Activated CD4-positive, alpha-beta memory T cell treated with anti-CD3 and anti-CD28 coated beads, Interleukin-2, amount 10 ng/mL, durations not matched to agents 7 days and 5 days (primary cell): ENCODE results near the gene CCDC88C. TPM values are rescaled to one million over a fixed set of nuclear protein-coding genes. Genes with fewer than 3 reads are reported as not detected.
"Not testable (repeated sequence)": the region's sequence is repeated elsewhere in the genome, so short reads cannot be mapped to it uniquely, and the experiment has no call there.

Source experiments
- CTCF ChIA-PET: fragments of 350-600 bp; sonication (Branson Sonifier 250); formaldehyde crosslinking; loops from one replicate; lab custom pipeline; 2021; ENCODE audit warnings: antibody characterized with exemption, inconsistent platforms; lab: Charles Lee
- POLR2A ChIA-PET: fragments of 350-600 bp; sonication (Branson Sonifier 250); formaldehyde crosslinking; loops from one replicate; lab custom pipeline; 2021; ENCODE audit warnings: antibody characterized with exemption; lab: Charles Lee
- DNase-seq: peaks from one replicate; pipeline ENCODE4 v3.0.0-alpha.2; 2020
- H3K27ac Mint-ChIP-seq: one replicate; pipeline ENCODE4 v1.8.0; 2021; ENCODE audit warnings: mild to moderate bottlenecking, mixed read lengths
- H3K27me3 Mint-ChIP-seq: one replicate; pipeline ENCODE4 v1.8.0; 2021; ENCODE audit warnings: mixed read lengths
- H3K36me3 Mint-ChIP-seq: one replicate; pipeline ENCODE4 v1.8.0; 2021; ENCODE audit warnings: low read depth, mixed read lengths
- H3K4me1 Mint-ChIP-seq: one replicate; pipeline ENCODE4 v1.8.0; 2021; ENCODE audit warnings: mixed read lengths
- H3K4me3 Mint-ChIP-seq: one replicate; pipeline ENCODE4 v1.8.0; 2021; ENCODE audit warnings: mild to moderate bottlenecking, mixed read lengths
- H3K9me3 Mint-ChIP-seq: one replicate; pipeline ENCODE4 v1.8.0; 2021; ENCODE audit warnings: mixed read lengths
- total RNA-seq, 2 experiments: library from RNA; stranded (reverse); gene quantifications; one replicate each; pipeline ENCODE4 v1.2.3, GENCODE V29; 2021

CCDC88C gene
- total RNA-seq, 2 experiments from 2014 or later = 168 to 175 TPM

DNA sequence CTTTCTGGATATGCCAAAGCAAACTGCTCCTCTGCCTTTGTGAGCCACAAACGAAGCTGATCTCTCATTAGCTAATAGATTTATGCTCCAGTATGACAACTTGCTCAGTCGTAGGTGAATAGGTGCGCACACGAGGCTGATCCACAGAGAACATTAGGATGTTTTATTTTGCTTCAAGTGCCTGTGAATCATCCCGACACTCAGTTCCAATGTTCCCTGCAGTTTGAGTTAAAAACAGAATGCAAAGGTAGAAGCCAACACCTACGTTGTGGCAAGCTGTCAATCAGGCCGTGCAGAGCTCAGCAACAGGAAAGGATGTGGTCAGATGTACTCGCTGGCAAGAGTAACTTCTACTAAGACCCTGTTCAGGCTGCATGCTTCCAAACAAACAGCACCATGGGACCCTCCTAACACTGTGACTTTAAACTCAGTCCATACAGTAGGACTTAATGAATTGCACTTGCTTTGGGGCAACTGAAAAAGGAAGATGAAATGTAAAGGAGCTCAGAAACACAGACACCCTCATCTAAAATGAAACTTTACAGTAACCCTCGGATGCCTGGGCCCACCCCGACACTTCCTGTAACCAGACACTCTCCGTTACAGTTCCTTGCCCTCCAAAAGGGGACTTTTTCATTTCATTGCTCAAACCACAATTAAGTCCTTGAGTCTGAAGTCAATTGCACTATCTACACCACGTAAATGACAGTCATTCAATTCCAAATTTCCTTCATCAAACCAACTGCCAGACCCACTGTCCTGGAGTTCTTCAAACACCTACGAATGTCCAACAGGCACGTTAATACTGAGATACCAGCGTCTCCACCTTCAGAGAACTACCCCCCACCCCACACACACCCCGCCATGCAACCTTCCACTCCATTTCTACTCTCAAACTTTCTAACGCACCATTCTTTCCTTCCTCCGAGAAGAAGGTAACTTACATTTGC is 1.6 kb downstream of the CCDC88C start:
- Mint-ChIP-seq H3K4me1 (peaks cover 52% of the 10 kb centered on the region), H3K27me3 (peaks cover 6% of the 10 kb centered on the region), H3K36me3 (peaks cover 56% of the 10 kb centered on the region), H3K9me3 (no peaks in the 10 kb centered on the region), H3K4me3 (peak overlapping the region; percentile 99), H3K27ac (peak overlapping the region; percentile 99)
- ChIA-PET POLR2A (interaction anchor here (0.8 to 10.1 kb wide), 27 partner anchors 11 to 624 kb away, joined by 3 to 308 read pairs (median 6); partner anchors contain the start of genes GPR68, PPP4R3A and TC2N), CTCF (interaction anchor here (0.5 to 10.3 kb wide), 19 partner anchors 10 to 514 kb away, joined by 3 to 105 read pairs (median 7); no protein-coding TSS in a partner anchor)
- peak; percentile 82 for DNase-seq

DNA sequence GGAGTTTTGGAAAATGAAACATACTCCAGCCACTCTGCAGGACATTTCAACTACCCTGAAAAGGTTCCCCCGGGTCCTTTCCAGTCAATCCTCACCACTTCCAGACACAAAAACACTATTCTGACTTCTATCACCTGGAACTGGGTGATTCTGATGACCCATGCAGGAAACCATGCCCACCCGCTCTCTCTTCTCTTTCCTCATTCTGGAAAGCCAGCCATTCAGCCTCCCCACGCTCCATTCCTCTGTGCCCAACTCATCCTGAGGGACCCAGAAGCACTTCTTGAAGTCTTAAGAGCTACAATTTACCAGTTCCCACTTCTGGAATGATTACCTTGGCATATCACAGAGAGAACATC is 3.2 kb downstream of the CCDC88C start:
- Mint-ChIP-seq H3K36me3 (peaks cover 70% of the 10 kb centered on the region), H3K9me3 (no peaks in the 10 kb centered on the region), H3K4me1 (peaks cover 67% of the 10 kb centered on the region), H3K27ac (peak overlapping the region; percentile 99), H3K4me3 (peak overlapping the region; percentile 99), H3K27me3 (peaks cover 1% of the 10 kb centered on the region)
- POLR2A ChIA-PET = interaction anchor here (0.9 to 10.1 kb wide), 10 partner anchors 14 to 186 kb away, joined by 3 to 308 read pairs (median 36); partner anchors contain the start of genes GPR68 and PPP4R3A
- CTCF ChIA-PET = interaction anchor here (0.9 to 10.3 kb wide), 9 partner anchors 12 to 128 kb away, joined by 3 to 105 read pairs (median 9); no protein-coding TSS in a partner anchor
- no peak for DNase-seq

DNA sequence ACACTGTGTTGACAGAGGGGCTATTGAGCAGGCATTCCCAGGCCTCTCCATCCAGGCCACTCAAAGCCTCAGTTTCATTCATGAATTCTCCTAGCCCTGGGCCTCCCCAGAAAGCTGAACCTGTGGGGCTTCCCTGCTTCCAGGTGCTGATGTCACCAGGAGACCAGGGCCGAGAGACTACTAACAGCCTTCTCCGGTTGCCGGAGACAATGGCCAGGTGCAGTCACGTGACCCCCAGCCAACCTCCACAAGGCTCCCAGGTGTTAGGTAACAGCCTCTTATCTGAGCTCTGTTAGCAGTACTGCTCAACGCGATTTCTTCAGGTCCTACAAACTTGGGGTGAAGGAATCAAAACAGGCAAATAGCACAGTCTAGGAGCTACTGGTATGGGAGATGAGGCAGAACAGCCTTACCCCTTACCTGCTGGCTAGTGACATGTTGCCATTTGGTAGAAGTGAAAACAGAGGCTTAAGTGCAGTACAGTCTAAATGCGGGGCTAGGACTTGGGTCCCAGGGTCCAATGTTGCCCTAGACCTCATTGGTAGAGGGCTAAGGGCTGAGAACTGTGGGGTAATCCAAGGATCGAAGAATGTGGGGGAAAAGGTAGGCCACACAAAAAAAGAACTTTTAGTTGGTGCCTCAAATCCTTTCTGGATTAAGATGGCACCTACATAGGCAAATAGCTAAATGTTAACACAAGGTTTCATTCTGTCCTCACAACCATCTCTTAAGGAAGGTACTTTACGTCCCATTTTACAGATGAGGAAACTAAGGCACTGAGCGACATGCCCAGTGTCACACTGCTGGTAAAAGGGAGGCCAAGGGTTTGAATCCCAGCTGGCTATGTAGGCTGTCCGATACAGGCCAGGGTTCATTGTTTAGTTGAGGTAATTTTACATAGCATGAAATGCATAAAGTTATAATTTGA is 3.8 kb downstream of the CCDC88C start:
- Mint-ChIP-seq H3K9me3 (no peaks in the 10 kb centered on the region), H3K27ac (peak overlapping the region; percentile 99), H3K4me1 (peaks cover 63% of the 10 kb centered on the region), H3K4me3 (peak overlapping the region; percentile 99), H3K27me3 (peaks cover under 1% of the 10 kb centered on the region), H3K36me3 (peaks cover 71% of the 10 kb centered on the region)
- ChIA-PET POLR2A (interaction anchor here (0.7 to 10.1 kb wide), 10 partner anchors 13 to 171 kb away, joined by 3 to 308 read pairs (median 32); partner anchors contain the start of genes GPR68 and PPP4R3A), CTCF (interaction anchor here (0.6 to 10.3 kb wide), 7 partner anchors 10 to 127 kb away, joined by 3 to 105 read pairs (median 4); no protein-coding TSS in a partner anchor)
- DNase-seq = peak; percentile 55

DNA sequence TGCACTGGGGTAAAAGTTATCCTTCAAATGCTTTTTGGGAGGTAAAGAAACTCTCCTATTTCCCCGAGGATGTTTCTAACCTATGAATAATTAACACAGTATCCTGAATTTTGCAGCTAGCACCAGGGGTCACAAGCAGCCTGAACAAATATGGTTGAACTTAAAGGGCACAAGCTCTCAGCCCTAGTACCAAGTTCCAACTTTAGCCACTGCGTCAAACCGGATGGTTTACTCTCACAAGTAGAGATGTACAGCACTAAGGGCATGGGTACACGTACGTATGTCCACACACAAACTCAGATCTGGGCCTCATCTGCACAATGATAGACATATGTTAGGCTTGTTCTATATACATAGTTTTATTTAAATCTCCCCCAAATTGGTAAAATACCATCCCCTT is 4.7 kb downstream of the CCDC88C start:
- H3K4me3 Mint-ChIP-seq = peak overlapping the region; percentile 99
- ChIA-PET CTCF (interaction anchor here (1.0 to 10.3 kb wide), 3 partner anchors 14 to 89 kb away, joined by 3 to 105 read pairs (median 35); no protein-coding TSS in a partner anchor), POLR2A (interaction anchor here (1.1 to 10.1 kb wide), 6 partner anchors 12 to 96 kb away, joined by 3 to 308 read pairs (median 16); no protein-coding TSS in a partner anchor)
- peaks cover 80% of the 10 kb centered on the region for H3K36me3 Mint-ChIP-seq
- H3K27ac Mint-ChIP-seq = peak overlapping the region; percentile 99
- no peak for DNase-seq
- no peaks in the 10 kb centered on the region for H3K9me3 Mint-ChIP-seq
- H3K4me1 Mint-ChIP-seq = peaks cover 69% of the 10 kb centered on the region
- no peaks in the 10 kb centered on the region for H3K27me3 Mint-ChIP-seq

DNA sequence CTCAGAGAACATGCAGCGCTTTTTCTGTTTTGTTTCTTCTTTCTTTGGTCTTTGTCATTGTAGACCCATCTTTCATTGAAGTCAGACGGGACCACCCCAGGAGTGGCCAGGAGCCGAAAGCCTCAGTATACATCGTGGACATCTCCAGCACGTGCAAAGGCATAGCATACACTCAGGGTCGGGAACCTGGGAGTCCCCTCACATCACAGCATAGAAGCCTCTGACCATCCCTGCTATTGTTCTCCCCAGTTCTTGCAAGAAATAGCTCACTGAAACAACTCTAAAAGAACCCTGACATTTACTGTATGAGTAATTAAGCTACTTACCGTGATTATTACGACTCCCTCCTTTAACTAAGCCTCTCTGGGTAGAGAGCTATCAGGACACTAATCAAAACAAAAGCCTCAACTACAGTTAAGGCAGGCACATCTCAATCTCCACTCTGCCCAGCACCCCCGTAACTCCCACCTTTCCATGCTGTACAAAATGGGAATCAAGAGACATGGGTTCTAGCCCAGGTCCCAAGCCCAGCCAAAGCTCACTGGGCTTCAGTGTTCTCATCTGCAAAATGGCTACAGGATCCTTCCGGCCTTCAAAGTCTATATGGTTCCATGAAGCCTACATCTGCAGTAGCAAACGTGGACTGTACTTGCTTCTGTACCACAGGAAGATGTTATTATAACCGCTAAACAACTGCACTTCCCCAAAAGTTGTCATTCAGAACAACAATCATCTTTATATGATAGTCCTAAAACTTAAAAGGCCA is 6.7 kb downstream of the CCDC88C start:
- H3K27me3 Mint-ChIP-seq = no peaks in the 10 kb centered on the region
- peak overlapping the region; percentile 92 for H3K27ac Mint-ChIP-seq
- POLR2A ChIA-PET = interaction anchor here (0.6 to 10.1 kb wide), 12 partner anchors 9 to 296 kb away, joined by 3 to 308 read pairs (median 6); no protein-coding TSS in a partner anchor
- peaks cover 89% of the 10 kb centered on the region for H3K4me1 Mint-ChIP-seq
- peak overlapping the region; percentile 69 for H3K4me3 Mint-ChIP-seq
- CTCF ChIA-PET = interaction anchor here (0.8 to 2.1 kb wide), 9 partner anchors 8 to 90 kb away, joined by 3 to 6 read pairs (median 3); no protein-coding TSS in a partner anchor
- DNase-seq = peak; percentile 41
- H3K9me3 Mint-ChIP-seq = no peaks in the 10 kb centered on the region
- peaks cover 90% of the 10 kb centered on the region for H3K36me3 Mint-ChIP-seq

DNA sequence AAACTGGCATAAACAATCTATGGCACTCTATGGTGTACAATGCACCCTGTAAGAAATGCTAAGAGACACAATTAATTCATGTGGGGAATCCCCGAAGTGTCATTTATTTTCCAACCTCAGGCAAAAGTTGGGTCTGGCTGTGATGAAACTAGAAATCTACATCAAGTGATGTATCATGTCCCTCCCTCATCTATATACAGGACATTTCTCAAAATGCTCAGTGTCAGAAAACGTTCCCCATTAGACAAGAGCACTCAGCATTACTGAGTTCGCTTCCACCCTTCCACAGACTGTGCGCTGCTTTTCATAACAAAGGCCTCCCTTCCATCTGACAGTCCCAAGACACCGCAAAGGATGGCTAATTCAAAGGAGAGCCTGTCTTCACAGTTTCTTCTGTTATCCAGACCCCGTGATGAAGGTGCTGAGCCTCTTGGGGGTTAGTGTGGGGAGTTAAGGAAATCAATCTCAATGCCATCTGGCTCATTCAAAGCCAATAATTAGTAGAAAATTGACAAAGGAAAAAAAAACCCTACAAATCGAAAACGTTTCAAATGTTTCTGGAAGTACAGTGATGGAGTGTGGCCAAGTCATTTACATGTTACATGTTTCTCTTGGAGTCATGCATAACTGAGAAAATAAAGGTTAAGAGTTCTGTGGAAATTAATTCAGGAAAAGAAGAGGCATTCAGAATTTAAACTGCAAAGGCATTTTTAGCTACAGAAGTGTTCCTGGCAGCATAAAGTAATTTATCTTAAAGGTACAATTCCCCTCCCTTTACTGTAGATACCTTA is 7.5 kb downstream of the CCDC88C start:
- CTCF ChIA-PET = interaction anchor here (0.9 to 2.1 kb wide), 6 partner anchors 10 to 93 kb away, joined by 3 to 6 read pairs (median 4); no protein-coding TSS in a partner anchor
- DNase-seq = no peak
- H3K27ac Mint-ChIP-seq = peak overlapping the region; percentile 92
- H3K27me3 Mint-ChIP-seq = no peaks in the 10 kb centered on the region
- no peaks in the 10 kb centered on the region for H3K9me3 Mint-ChIP-seq
- POLR2A ChIA-PET = interaction anchor here (0.6 to 10.1 kb wide), 12 partner anchors 9 to 296 kb away, joined by 3 to 308 read pairs (median 7); no protein-coding TSS in a partner anchor
- peaks cover 95% of the 10 kb centered on the region for H3K4me1 Mint-ChIP-seq
- peak overlapping the region; percentile 69 for H3K4me3 Mint-ChIP-seq
- H3K36me3 Mint-ChIP-seq = peaks cover 90% of the 10 kb centered on the region

DNA sequence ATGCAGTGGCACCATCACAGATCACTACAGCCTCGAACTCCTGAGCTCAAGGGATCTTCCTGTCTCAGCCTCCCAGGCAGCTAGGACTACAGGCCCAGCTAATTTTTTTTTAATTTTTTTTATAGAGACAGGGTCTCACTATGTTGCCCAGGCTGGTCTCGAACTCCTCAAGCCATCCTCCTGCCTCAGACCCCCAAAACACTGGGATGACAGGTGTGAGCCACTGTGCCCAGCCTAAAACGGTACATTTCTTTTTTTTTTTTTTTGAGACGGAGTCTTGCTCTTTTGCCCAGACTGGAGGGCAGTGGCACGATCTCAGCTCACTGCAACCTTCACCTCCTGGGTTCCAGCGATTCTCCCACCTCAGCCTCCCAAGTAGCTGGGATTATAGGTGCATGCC is 8.4 kb downstream of the CCDC88C start:
- DNase-seq, H3K4me3 Mint-ChIP-seq, H3K9me3 Mint-ChIP-seq, H3K27me3 Mint-ChIP-seq: not testable (repeated sequence)
- POLR2A ChIA-PET = interaction anchor here (1.3 to 2.1 kb wide), 4 partner anchors 9 to 59 kb away, joined by 8 to 15 read pairs (median 11); partner anchors contain the start of gene CCDC88C
- CTCF ChIA-PET = interaction anchor here (0.7 to 1.4 kb wide), 3 partner anchors 9 to 92 kb away, joined by 3 to 7 read pairs (median 4); no protein-coding TSS in a partner anchor
- peak overlapping the region; percentile 81 for H3K27ac Mint-ChIP-seq
- H3K36me3 Mint-ChIP-seq = peaks cover 87% of the 10 kb centered on the region
- peaks cover 95% of the 10 kb centered on the region for H3K4me1 Mint-ChIP-seq

DNA sequence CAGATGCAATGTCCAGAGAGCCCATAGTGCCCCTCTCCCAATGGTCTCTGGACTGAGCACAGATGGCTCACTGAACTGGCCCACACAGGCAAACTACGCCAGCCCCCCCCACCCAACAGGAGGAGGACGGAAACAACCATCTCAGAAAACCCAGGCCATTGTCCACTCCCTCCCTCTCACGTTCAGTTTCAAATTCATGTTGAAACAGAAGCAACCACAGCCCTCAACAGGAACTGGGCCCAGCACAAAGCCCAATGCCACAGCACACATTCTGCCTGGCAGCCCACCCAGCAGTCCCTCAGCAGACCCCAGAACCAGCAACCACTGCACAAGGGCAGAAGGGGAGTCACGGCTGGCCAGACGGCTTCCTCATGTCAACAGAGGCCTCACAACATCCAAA is 10.6 kb downstream of the CCDC88C start:
- DNase-seq = no peak
- H3K4me1 Mint-ChIP-seq = peaks cover 96% of the 10 kb centered on the region
- H3K36me3 Mint-ChIP-seq = peaks cover 79% of the 10 kb centered on the region
- H3K9me3 Mint-ChIP-seq = no peaks in the 10 kb centered on the region
- peak overlapping the region; percentile 81 for H3K27ac Mint-ChIP-seq
- no peak overlapping the region for H3K4me3 Mint-ChIP-seq
- POLR2A ChIA-PET = no interaction called here
- CTCF ChIA-PET = no interaction called here
- no peaks in the 10 kb centered on the region for H3K27me3 Mint-ChIP-seq

DNA sequence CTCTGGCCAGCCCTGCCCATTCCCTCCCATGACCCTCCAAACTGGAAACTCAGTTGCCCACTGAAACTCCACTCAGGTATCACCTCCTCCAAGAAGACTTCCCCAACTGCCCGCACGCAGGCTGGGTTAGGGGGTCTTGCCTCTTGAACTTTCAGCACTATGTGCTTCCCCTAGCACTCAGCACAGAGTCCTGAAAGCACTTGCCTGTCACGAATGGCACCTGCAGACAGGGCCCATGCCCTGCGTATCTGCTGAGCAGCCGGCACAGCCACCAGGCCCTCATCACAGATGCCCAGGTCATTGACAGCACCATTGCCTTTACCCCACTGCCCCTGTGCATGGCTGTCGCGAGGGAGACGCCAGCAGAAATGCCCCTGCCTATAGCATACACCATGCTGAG is 11.2 kb downstream of the CCDC88C start:
- no peaks in the 10 kb centered on the region for H3K27me3 Mint-ChIP-seq
- ChIA-PET POLR2A (interaction anchor here (0.8 to 11.9 kb wide), 4 partner anchors 9 to 68 kb away, joined by 3 to 308 read pairs (median 28); partner anchors contain the start of gene CCDC88C), CTCF (interaction anchor here (1.5 kb wide), 1 partner anchor 83 kb away, joined by 9 read pairs; no protein-coding TSS in a partner anchor)
- H3K36me3 Mint-ChIP-seq = peaks cover 77% of the 10 kb centered on the region
- peaks cover 95% of the 10 kb centered on the region for H3K4me1 Mint-ChIP-seq
- no peak overlapping the region for H3K4me3 Mint-ChIP-seq
- H3K9me3 Mint-ChIP-seq = no peaks in the 10 kb centered on the region
- H3K27ac Mint-ChIP-seq = peak overlapping the region; percentile 81
- DNase-seq = no peak

DNA sequence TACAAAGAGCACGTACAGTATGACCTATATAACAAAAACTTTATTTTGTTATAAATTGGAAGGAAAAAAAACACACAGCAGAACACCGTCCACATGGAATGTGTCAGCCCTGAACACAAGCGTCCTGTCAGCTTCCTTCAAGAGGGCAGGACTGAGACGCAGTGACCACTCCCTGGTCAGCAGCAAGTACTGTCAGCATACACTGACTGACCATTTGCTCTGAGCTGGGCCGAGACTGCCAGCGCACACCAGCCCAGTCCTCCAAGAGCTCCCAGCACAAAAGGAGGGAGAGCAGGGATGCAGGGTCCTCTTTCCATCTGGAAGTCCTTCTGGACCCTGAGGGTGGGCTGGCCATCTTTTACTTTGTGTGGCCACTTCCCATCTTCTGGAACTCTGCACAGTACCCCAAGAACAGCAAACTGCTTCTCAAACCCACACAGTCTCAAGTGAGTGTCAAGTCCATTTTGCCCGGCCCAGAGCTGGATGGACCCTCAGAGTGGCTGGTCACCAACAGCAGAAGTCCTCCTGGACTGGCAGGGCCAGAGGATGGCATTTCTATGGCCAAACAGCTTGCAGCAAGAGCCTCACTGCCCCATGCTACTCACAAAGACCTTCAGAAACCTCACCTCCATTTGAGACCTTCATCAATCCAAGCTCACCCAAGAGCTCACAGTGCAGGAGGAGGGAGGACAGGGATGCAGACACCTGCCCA is 11.7 kb downstream of the CCDC88C start:
- DNase-seq = no peak
- CTCF ChIA-PET = interaction anchor here (0.7 to 1.5 kb wide), 5 partner anchors 10 to 83 kb away, joined by 3 to 9 read pairs (median 4); no protein-coding TSS in a partner anchor
- H3K27me3 Mint-ChIP-seq = no peaks in the 10 kb centered on the region
- H3K9me3 Mint-ChIP-seq = no peaks in the 10 kb centered on the region
- H3K27ac Mint-ChIP-seq = peak overlapping the region; percentile 81
- H3K4me3 Mint-ChIP-seq = no peak overlapping the region
- peaks cover 92% of the 10 kb centered on the region for H3K4me1 Mint-ChIP-seq
- peaks cover 71% of the 10 kb centered on the region for H3K36me3 Mint-ChIP-seq
- POLR2A ChIA-PET = interaction anchor here (0.8 to 11.9 kb wide), 6 partner anchors 9 to 82 kb away, joined by 3 to 308 read pairs (median 4); partner anchors contain the start of gene CCDC88C
